Bronchial epithelial cell (primary cell): ENCODE measurements around the gene TRAPPC2B. TPM values are rescaled to one million over a fixed set of nuclear protein-coding genes. Genes with fewer than 3 reads are reported as not detected.

Experiments
- DNase-seq: peaks from one replicate; pipeline ENCODE4 v3.0.0-alpha.2; 2010; ENCODE audit warnings: low read depth
- FAIRE-seq: peaks from 2 replicates; lab custom pipeline; 2011; peaks lifted over from hg19 to GRCh38; lab: Jason Lieb, UNC
- H3K27me3 ChIP-seq: 2 replicates; pipeline ENCODE4 v1.5.1; 2011; ENCODE audit warnings: low read length; ENCODE audit not compliant: control insufficient read depth, insufficient read depth
- H3K36me3 ChIP-seq: 2 replicates; pipeline ENCODE4 v1.5.1; 2011; ENCODE audit warnings: low read length; ENCODE audit not compliant: control insufficient read depth, insufficient read depth
- H3K4me3 ChIP-seq: 2 replicates; pipeline ENCODE4 v1.5.1; 2011; ENCODE audit warnings: mild to moderate bottlenecking, low read depth, low read length, control low read depth
- total RNA-seq: library from RNA; depleted of rRNA; stranded (reverse); fragments of >200 nt; gene quantifications from 2 replicates; pipeline ENCODE4 v1.2.1, GENCODE V29; 2014
- TF ChIP-seq, protein P1 (sequence below): IDR thresholded peaks from 2 replicates; pipeline ENCODE4 v1.5.1; 2011; ENCODE audit warnings: mild to moderate bottlenecking, moderate library complexity, low read length, control low read depth, inconsistent platforms; ENCODE audit not compliant: insufficient read depth, severe bottlenecking

The TRAPPC2B gene
- total RNA-seq, 1 donor from 2014 or later: 13.7 TPM

DNA sequence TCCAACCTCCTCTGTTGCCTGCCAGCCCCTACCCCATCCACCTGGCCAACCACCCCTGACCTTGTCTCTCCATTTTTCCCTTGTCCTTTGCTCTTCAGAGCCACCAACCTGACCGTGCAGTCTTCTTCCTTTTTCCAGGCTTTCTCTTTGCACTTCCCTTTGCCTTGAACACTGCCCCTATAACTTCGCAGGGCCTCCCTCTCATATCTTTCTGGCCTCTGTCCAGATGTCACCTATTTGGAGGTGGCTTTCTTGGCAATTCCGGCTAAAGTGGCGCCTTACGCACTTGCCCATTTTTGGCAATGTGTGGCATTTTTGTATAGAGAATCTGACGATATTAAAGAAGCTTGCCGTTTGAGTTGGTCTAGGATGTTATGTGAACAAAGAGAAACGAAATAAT, 42.2 kb upstream of the TRAPPC2B start:
- Histone ChIP-seq H3K4me3 (peak overlapping the region; percentile 75), H3K36me3 (peaks cover 10% of the 10 kb centered on the region), H3K27me3 (no peaks in the 10 kb centered on the region)
- no peak for DNase-seq
- FAIRE-seq: no peak
- TF ChIP-seq, protein P1, sequence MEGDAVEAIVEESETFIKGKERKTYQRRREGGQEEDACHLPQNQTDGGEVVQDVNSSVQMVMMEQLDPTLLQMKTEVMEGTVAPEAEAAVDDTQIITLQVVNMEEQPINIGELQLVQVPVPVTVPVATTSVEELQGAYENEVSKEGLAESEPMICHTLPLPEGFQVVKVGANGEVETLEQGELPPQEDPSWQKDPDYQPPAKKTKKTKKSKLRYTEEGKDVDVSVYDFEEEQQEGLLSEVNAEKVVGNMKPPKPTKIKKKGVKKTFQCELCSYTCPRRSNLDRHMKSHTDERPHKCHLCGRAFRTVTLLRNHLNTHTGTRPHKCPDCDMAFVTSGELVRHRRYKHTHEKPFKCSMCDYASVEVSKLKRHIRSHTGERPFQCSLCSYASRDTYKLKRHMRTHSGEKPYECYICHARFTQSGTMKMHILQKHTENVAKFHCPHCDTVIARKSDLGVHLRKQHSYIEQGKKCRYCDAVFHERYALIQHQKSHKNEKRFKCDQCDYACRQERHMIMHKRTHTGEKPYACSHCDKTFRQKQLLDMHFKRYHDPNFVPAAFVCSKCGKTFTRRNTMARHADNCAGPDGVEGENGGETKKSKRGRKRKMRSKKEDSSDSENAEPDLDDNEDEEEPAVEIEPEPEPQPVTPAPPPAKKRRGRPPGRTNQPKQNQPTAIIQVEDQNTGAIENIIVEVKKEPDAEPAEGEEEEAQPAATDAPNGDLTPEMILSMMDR: no peak

DNA sequence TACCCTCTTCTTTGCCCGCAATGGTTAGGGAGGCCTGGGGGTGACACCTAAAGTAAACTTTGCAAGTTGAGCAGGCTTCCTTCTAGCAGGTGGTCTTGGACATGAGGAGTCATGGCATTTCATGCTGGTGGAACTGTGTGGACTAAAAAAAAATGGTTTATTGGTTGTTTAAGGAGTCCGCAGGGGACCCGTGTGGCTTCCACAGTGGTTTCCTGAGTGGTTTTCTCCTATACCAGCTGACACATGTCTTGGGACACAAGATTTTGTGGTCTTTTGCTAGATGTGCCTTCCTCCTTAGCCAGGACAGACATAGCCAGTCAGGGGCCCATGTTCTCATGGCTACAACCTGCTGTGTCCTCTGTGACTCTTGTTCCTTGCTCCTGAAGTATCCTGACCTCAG, 41.6 kb upstream of the TRAPPC2B start:
- FAIRE-seq: no peak
- no peak for DNase-seq
- TF ChIP-seq, protein P1: no peak

GRCh38 chr19:57324992-57325391, 38.4 kb upstream of the TRAPPC2B start:
- TF ChIP-seq, protein P1: no peak
- DNase-seq (no peak), FAIRE-seq (no peak)
- Histone ChIP-seq H3K36me3 (peaks cover 22% of the 10 kb centered on the region), H3K4me3 (no peak overlapping the region), H3K27me3 (no peaks in the 10 kb centered on the region)

More for the DNA sequence above, 41.6 kb upstream of the TRAPPC2B start:
- H3K4me3 ChIP-seq: peak overlapping the region; percentile 75
- H3K36me3 ChIP-seq: peaks cover 14% of the 10 kb centered on the region
- no peaks in the 10 kb centered on the region for H3K27me3 ChIP-seq

DNA sequence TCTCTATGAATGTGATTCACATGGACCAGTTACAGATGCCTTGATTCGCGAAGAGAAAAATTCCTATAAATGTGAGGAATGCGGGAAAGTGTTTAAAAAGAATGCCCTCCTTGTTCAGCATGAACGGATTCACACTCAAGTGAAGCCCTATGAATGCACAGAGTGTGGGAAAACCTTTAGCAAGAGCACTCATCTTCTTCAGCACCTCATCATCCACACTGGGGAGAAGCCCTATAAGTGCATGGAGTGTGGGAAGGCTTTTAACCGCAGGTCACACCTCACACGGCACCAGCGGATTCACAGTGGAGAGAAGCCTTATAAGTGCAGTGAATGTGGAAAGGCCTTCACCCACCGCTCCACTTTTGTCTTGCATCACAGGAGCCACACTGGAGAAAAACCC, 35.4 kb upstream of the TRAPPC2B start:
- TF ChIP-seq, protein P1: no peak
- FAIRE-seq: peak; percentile 18
- Histone ChIP-seq H3K36me3 (peaks cover 22% of the 10 kb centered on the region), H3K27me3 (no peaks in the 10 kb centered on the region), H3K4me3 (no peak overlapping the region)
- no peak for DNase-seq

DNA sequence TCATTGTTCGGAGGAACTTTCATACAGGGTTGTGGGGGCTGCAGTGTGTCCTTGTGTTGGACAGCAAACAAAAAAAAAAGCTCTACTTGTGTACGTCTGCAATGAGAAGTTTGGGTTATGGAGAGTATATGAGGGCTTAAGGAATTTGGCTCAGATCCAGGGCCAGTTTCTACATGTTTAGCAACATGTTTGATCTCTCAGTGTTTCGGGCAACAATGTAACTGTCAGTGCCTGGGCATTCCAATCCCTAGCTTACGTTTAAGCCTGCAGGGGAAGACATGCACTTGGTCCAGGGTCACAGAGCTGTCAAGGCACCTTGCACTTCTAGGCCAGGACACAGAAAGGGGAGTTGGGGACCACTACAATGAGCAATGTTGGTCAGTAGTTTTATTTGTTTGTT, 29.2 kb upstream of the TRAPPC2B start:
- Histone ChIP-seq H3K36me3 (no peaks in the 10 kb centered on the region), H3K27me3 (no peaks in the 10 kb centered on the region), H3K4me3 (no peak overlapping the region)
- DNase-seq (peak; percentile 97), FAIRE-seq (peak; percentile 68)
- TF ChIP-seq, protein P1: no peak

DNA sequence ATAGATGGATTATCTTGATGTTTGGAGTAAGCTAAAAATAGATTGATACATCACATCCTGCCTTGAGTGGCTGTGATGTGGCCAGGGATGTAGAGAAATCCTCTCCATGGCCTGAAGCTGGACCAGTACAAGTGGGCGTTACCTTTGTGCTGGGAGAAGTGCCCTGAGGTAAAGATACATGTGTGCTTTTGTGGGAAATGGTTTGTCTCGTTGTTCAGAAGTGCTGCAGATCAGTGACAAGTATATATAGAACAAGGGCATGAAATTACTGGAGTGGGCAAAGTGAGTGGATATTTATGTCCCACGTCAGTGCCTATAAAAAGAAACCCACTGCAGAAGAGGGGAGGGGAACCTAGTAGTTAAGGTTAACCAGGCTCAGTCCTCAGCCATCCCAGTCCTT, 24.5 kb upstream of the TRAPPC2B start:
- TF ChIP-seq, protein P1: no peak
- Histone ChIP-seq H3K27me3 (no peaks in the 10 kb centered on the region), H3K4me3 (no peak overlapping the region), H3K36me3 (no peaks in the 10 kb centered on the region)
- FAIRE-seq (no peak), DNase-seq (no peak)
